CD4-positive, alpha-beta T cell (primary cell): Measurements from ENCODE around the gene PCBP1. TPM values are rescaled to one million over a fixed set of nuclear protein-coding genes. Genes with fewer than 3 reads are reported as not detected.

Source experiments
- ATAC-seq: fragments of 200-7000 bp; cut with Tn5 transposase; one replicate; pipeline ENCODE4 v1.10.0; 2022; ENCODE audit warnings: mild to moderate bottlenecking; ENCODE audit not compliant: poor library complexity
- CTCF ChIA-PET: fragments of 350-600 bp; sonication (Branson Sonifier 250); formaldehyde crosslinking; loops from one replicate; lab custom pipeline; 2021; ENCODE audit warnings: antibody characterized with exemption, inconsistent platforms; lab: Charles Lee
- POLR2A ChIA-PET: fragments of 350-600 bp; sonication (Branson Sonifier 250); formaldehyde crosslinking; loops from one replicate; lab custom pipeline; 2021; ENCODE audit warnings: antibody characterized with exemption, inconsistent platforms; lab: Charles Lee
- DNase-seq, 14 experiments: peaks; one replicate each; pipeline ENCODE4 v3.0.0-alpha.2; 2013 to 2020; ENCODE audit warnings: mixed read lengths in 2 of 14
- H3K27ac ChIP-seq, 2 donors: one replicate each; pipeline versions ENCODE4 v1.5.1 to v1.7.0; 2013; ENCODE audit warnings: low read length in 2 of 2, low read depth in 1 of 2, mild to moderate bottlenecking in 1 of 2
- H3K27me3 ChIP-seq, 2 experiments: 1 replicate in 1 of 2; 2 replicates in 1 of 2; pipeline versions ENCODE4 v1.6.1 to v1.7.0; 2013; ENCODE audit warnings: low read length in 2 of 2, control low read depth in 1 of 2, mild to moderate bottlenecking in 1 of 2, moderate library complexity in 1 of 2; ENCODE audit not compliant: insufficient read depth in 2 of 2, control insufficient read depth in 1 of 2
- H3K36me3 ChIP-seq: one replicate; pipeline ENCODE4 v1.6.1; 2013; ENCODE audit warnings: low read length, control low read depth; ENCODE audit not compliant: insufficient read depth
- H3K4me1 ChIP-seq: one replicate; pipeline ENCODE4 v1.6.1; 2013; ENCODE audit warnings: low read length, control low read depth; ENCODE audit not compliant: insufficient read depth
- H3K4me3 ChIP-seq: one replicate; pipeline ENCODE4 v1.5.1; 2013; ENCODE audit warnings: mild to moderate bottlenecking, low read length, moderate library complexity
- H3K9me3 ChIP-seq, 2 experiments: 1 replicate in 1 of 2; 2 replicates in 1 of 2; pipeline versions ENCODE4 v1.6.1 to v1.7.0; 2013; ENCODE audit warnings: low read length in 2 of 2, mild to moderate bottlenecking in 2 of 2, control low read depth in 1 of 2, moderate library complexity in 1 of 2; ENCODE audit not compliant: control insufficient read depth in 1 of 2, insufficient read depth in 1 of 2
- H3K27ac Mint-ChIP-seq: one replicate; pipeline ENCODE4 v1.8.0; 2020; ENCODE audit warnings: mixed read lengths
- H3K27me3 Mint-ChIP-seq: one replicate; pipeline ENCODE4 v1.8.0; 2021; ENCODE audit warnings: mixed read lengths
- H3K36me3 Mint-ChIP-seq: one replicate; pipeline ENCODE4 v1.8.0; 2021; ENCODE audit warnings: low read depth, mixed read lengths
- H3K4me1 Mint-ChIP-seq: one replicate; pipeline ENCODE4 v1.8.0; 2021; ENCODE audit warnings: low read depth, mixed read lengths
- H3K4me3 Mint-ChIP-seq: one replicate; pipeline ENCODE4 v1.8.0; 2020; ENCODE audit warnings: mild to moderate bottlenecking, mixed read lengths
- H3K9me3 Mint-ChIP-seq: one replicate; pipeline ENCODE4 v1.8.0; 2020; ENCODE audit warnings: mixed read lengths
- intact Hi-C, 2 experiments: fragments of 100-400 bp; cut with DNase I in 1 of 2; cut with micrococcal nuclease in 1 of 2; formaldehyde crosslinking; loops; one replicate each; pipeline versions ENCODE4 v1.15.1 to v1.9.0; 2023 to 2025; cut with DNase I, micrococcal nuclease
- total RNA-seq, 174 experiments: library from RNA in 2 of 174; stranded (reverse) in 2 of 174; gene quantifications; one replicate each; pipeline ENCODE4 v1.2.3 and lab custom pipeline; 2021 to 2026
- TF ChIP-seq, protein P1 (sequence below): fragments of 200-600 bp; IDR thresholded peaks from one replicate; pipeline ENCODE4 v1.8.0; 2022; ENCODE audit warnings: antibody characterized with exemption, mild to moderate bottlenecking

The PCBP1 gene
- total RNA-seq, 2 experiments from 2014 or later = 228 to 233 TPM

DNA sequence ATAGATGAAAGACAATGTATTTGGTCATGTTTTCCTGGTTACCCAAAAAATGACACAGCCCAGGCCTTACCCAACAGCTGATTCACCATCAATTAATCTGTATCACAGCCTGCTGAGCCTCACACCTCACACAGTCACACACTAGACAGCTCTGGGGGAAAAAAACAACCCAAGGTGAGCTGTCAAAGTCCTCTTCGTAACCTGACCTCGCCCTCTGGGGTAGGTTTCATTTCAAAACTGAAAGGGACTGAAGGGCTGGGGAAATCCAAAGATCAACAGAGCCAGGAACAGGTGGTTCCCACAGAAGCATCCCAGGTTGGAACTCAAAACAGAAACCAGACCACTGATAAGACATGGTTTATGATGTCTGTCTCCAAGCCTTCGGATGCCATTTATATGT lies 18.2 kb upstream of the PCBP1 start:
- Histone ChIP-seq H3K9me3 (no peaks in the 10 kb centered on the region), H3K27ac (peak overlapping the region; percentile 72 to 84), H3K4me3 (peak overlapping the region; percentile 3), H3K4me1 (peaks cover 42% of the 10 kb centered on the region), H3K27me3 (no peaks in the 10 kb centered on the region), H3K36me3 (peaks cover 14% of the 10 kb centered on the region)
- intact Hi-C loops = loop anchor here (1.0 to 10.0 kb wide), 4 partner anchors 72 to 234 kb away; partner anchors contain the start of gene SNRPG (in 1 of the 2)
- peak; percentile 81 for ATAC-seq
- no peaks in the 10 kb centered on the region for H3K9me3 Mint-ChIP-seq
- H3K27me3 Mint-ChIP-seq = no peaks in the 10 kb centered on the region
- H3K27ac Mint-ChIP-seq = peak overlapping the region; percentile 86
- DNase-seq = peak; percentile 34 to 95 (median 60)
- H3K4me1 Mint-ChIP-seq = peaks cover 59% of the 10 kb centered on the region
- TF ChIP-seq, protein P1, sequence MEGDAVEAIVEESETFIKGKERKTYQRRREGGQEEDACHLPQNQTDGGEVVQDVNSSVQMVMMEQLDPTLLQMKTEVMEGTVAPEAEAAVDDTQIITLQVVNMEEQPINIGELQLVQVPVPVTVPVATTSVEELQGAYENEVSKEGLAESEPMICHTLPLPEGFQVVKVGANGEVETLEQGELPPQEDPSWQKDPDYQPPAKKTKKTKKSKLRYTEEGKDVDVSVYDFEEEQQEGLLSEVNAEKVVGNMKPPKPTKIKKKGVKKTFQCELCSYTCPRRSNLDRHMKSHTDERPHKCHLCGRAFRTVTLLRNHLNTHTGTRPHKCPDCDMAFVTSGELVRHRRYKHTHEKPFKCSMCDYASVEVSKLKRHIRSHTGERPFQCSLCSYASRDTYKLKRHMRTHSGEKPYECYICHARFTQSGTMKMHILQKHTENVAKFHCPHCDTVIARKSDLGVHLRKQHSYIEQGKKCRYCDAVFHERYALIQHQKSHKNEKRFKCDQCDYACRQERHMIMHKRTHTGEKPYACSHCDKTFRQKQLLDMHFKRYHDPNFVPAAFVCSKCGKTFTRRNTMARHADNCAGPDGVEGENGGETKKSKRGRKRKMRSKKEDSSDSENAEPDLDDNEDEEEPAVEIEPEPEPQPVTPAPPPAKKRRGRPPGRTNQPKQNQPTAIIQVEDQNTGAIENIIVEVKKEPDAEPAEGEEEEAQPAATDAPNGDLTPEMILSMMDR = no peak
- CTCF ChIA-PET = interaction anchor here (0.9 to 5.6 kb wide), 12 partner anchors 11 to 344 kb away, joined by 3 to 45 read pairs (median 4); partner anchors contain the start of genes C2orf42 and MXD1
- POLR2A ChIA-PET = interaction anchor here (0.8 to 11.8 kb wide), 16 partner anchors 10 to 225 kb away, joined by 3 to 235 read pairs (median 10); partner anchors contain the start of genes C2orf42, MXD1, PCBP1 and SNRPG
- H3K36me3 Mint-ChIP-seq = peaks cover 46% of the 10 kb centered on the region
- H3K4me3 Mint-ChIP-seq = peak overlapping the region; percentile 77

DNA sequence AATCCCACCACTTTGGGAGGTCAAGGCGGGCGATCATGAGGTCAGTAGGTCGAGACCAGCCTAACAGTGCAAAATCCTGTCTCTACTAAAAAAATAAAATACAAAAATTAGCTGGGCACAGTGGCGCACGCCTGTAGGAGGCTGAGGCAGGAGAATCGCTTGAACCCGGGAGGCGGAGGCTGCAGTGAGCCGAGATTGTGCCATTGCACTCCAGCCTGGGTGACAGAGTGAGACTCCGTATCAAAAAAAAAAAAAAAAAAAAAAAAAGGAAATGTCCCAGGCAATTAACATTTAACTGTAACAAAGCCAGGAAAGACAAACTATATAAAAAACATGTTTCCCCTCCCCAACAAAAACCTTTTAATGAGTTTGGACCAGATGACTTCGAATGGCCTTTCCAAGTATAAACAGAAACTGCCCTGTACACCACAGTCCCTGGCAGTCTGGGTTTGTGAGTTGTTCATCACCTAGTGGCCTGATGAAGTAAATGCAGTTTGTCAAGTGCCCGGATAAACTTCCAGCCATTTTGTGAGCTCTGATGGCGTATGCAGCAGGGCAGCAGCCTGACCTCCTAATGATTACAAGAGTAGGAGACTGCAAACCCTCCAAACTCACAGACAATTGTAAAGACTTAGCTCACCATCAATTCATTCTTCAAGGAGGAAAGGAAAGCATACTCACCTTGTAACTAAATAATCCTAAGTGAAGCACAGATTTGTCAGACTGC lies 16.6 kb upstream of the PCBP1 start:
- peaks cover 46% of the 10 kb centered on the region for H3K4me1 ChIP-seq
- peak overlapping the region; percentile 40 to 84 for H3K27ac ChIP-seq
- Mint-ChIP-seq H3K36me3 (peaks cover 42% of the 10 kb centered on the region), H3K4me3 (peak overlapping the region; percentile 83), H3K4me1 (peaks cover 61% of the 10 kb centered on the region), H3K27ac (peak overlapping the region; percentile 86), H3K27me3 (no peaks in the 10 kb centered on the region), H3K9me3 (no peaks in the 10 kb centered on the region)
- POLR2A ChIA-PET = interaction anchor here (0.6 to 11.8 kb wide), 17 partner anchors 8 to 187 kb away, joined by 3 to 235 read pairs (median 8); partner anchors contain the start of genes C2orf42, MXD1, PCBP1 and PCYOX1
- H3K36me3 ChIP-seq = peaks cover 15% of the 10 kb centered on the region
- peak overlapping the region; percentile 24 for H3K4me3 ChIP-seq
- no peaks in the 10 kb centered on the region for H3K9me3 ChIP-seq
- TF ChIP-seq, protein P1 = peak; percentile 80
- ATAC-seq = peak; percentile 72
- DNase-seq = peak; percentile 30 to 89 (median 47)
- CTCF ChIA-PET = interaction anchor here (0.6 to 5.6 kb wide), 26 partner anchors 8 to 159 kb away, joined by 3 to 45 read pairs (median 4); partner anchors contain the start of gene MXD1
- intact Hi-C loops = loop anchor here (1.0 to 5.0 kb wide), 3 partner anchors 13 to 158 kb away; no protein-coding TSS in a partner anchor
- H3K27me3 ChIP-seq = no peaks in the 10 kb centered on the region

DNA sequence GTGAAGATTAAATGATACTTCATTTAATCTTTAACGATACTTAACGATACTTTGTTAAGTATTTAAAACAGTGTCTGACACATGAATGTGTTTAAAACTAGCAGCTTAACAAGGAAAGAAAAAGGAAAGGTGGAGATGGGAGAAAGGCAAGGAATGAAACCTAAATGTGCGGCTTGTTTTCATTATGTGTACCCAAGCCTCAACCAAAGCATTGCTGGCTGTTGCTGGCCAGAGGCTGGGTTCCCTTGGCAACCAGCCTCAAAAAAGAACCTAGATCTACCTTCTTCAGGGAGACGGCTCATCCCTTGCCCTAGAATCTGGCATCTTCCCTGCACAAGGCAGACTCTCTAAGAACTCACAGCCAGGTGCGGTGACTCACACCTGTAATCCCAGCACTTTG lies 13.8 kb upstream of the PCBP1 start:
- no peak for ATAC-seq
- Mint-ChIP-seq H3K27me3 (no peaks in the 10 kb centered on the region), H3K9me3 (no peaks in the 10 kb centered on the region), H3K4me3 (no peak overlapping the region), H3K4me1 (peaks cover 58% of the 10 kb centered on the region), H3K27ac (peak overlapping the region; percentile 78), H3K36me3 (peaks cover 49% of the 10 kb centered on the region)
- Histone ChIP-seq H3K27me3 (no peaks in the 10 kb centered on the region), H3K4me1 (peaks cover 40% of the 10 kb centered on the region), H3K27ac (no peak overlapping the region), H3K9me3 (no peaks in the 10 kb centered on the region), H3K4me3 (no peak overlapping the region), H3K36me3 (peaks cover 32% of the 10 kb centered on the region)
- no peak for DNase-seq
- intact Hi-C loops = loop anchor here in 1 of 2 experiments (5.0 kb wide), 1 partner anchor 161 kb away; no protein-coding TSS in a partner anchor
- CTCF ChIA-PET = interaction anchor here (1.5 to 5.6 kb wide), 2 partner anchors 8 to 12 kb away, joined by 7 to 35 read pairs; no protein-coding TSS in a partner anchor
- POLR2A ChIA-PET = interaction anchor here (0.8 to 11.8 kb wide), 7 partner anchors 12 to 159 kb away, joined by 3 to 235 read pairs (median 9); partner anchors contain the start of genes C2orf42, MXD1 and PCBP1
- TF ChIP-seq, protein P1 = no peak
